T-helper 2 cell (primary cell): ENCODE results near the gene SOS1.
"Not testable (repeated sequence)": the region's sequence is repeated elsewhere in the genome, so short reads cannot be mapped to it uniquely, and the experiment has no call there.

Source experiments
- DNase-seq, 5 experiments: peaks; one replicate each; pipeline versions ENCODE4 v3.0.0 to v3.0.0-alpha.2; 2012 to 2022

The SOS1 gene

GRCh38 chr2:39138837-39139211 is 18.0 kb upstream of the SOS1 start:
- no peak for DNase-seq

- DNase-seq = not testable (repeated sequence)
These were observed 17.5 kb upstream of the SOS1 start for GRCh38 chr2:39138187-39138836.

- peak in 1 of 5 experiments; percentile 81 for DNase-seq
These were observed 15.9 kb upstream of the SOS1 start for GRCh38 chr2:39136799-39137198.

GRCh38 chr2:39135690-39136259 is 14.9 kb upstream of the SOS1 start:
- DNase-seq = no peak

- peak in 1 of 5 experiments; percentile 54 for DNase-seq
These were observed 12.5 kb upstream of the SOS1 start for GRCh38 chr2:39133215-39133851.

- DNase-seq = peak in 4 of 5 experiments; percentile 28 to 96 (median 64)
These were observed 8.1 kb upstream of the SOS1 start for GRCh38 chr2:39128919-39129391.

GRCh38 chr2:39127973-39128372 is 7.1 kb upstream of the SOS1 start:
- peak in 4 of 5 experiments; percentile 17 to 99 (median 34) for DNase-seq

- DNase-seq = peak in 1 of 5 experiments; percentile 13
These were observed 3.9 kb upstream of the SOS1 start for GRCh38 chr2:39124746-39125057.

- DNase-seq = peak; percentile 92 to 99 (median 94)
These were observed 3.3 kb upstream of the SOS1 start for GRCh38 chr2:39124000-39124745.

GRCh38 chr2:39123436-39123999 is 2.7 kb upstream of the SOS1 start:
- no peak for DNase-seq

- peak in 1 of 5 experiments; percentile 78 for DNase-seq
These were observed 742 bp upstream of the SOS1 start for GRCh38 chr2:39121523-39122063.

GRCh38 chr2:39120521-39120770 is 405 bp downstream of the SOS1 start:
- DNase-seq = no peak

GRCh38 chr2:39119732-39120520 is 925 bp downstream of the SOS1 start:
- DNase-seq = peak; percentile 23 to 79 (median 50)

- DNase-seq = peak in 1 of 5 experiments; percentile 6
These were observed 1.9 kb downstream of the SOS1 start for GRCh38 chr2:39118786-39119499.

- DNase-seq = no peak
These were observed 5.3 kb downstream of the SOS1 start for GRCh38 chr2:39115556-39115955.

- DNase-seq = no peak
These were observed 6.1 kb downstream of the SOS1 start for GRCh38 chr2:39114771-39115170.

GRCh38 chr2:39109537-39109936 is 11.3 kb downstream of the SOS1 start:
- DNase-seq = no peak

GRCh38 chr2:39108377-39108776 is 12.5 kb downstream of the SOS1 start:
- DNase-seq = no peak

- DNase-seq = no peak
These were observed 13.1 kb downstream of the SOS1 start for GRCh38 chr2:39107724-39108273.

- no peak for DNase-seq
These were observed 13.7 kb downstream of the SOS1 start for GRCh38 chr2:39107156-39107555.
